WI38 (cell line): ENCODE measurements around the gene CXCL6.

Source experiments
- H3K4me3 ChIP-seq: 2 replicates; pipeline ENCODE4 v1.5.1; 2011; ENCODE audit warnings: low read depth, mild to moderate bottlenecking, control low read depth, low read length
- TF ChIP-seq, protein P1 (sequence below): IDR thresholded peaks from 2 replicates; pipeline ENCODE4 v1.5.1; 2012; ENCODE audit warnings: low read depth, mild to moderate bottlenecking, control low read depth, low read length

Gene CXCL6

GRCh38 chr4:73841243-73841925 is 4.9 kb downstream of the CXCL6 start:
- H3K4me3 ChIP-seq, result no peak overlapping the region
- TF ChIP-seq, protein P1, sequence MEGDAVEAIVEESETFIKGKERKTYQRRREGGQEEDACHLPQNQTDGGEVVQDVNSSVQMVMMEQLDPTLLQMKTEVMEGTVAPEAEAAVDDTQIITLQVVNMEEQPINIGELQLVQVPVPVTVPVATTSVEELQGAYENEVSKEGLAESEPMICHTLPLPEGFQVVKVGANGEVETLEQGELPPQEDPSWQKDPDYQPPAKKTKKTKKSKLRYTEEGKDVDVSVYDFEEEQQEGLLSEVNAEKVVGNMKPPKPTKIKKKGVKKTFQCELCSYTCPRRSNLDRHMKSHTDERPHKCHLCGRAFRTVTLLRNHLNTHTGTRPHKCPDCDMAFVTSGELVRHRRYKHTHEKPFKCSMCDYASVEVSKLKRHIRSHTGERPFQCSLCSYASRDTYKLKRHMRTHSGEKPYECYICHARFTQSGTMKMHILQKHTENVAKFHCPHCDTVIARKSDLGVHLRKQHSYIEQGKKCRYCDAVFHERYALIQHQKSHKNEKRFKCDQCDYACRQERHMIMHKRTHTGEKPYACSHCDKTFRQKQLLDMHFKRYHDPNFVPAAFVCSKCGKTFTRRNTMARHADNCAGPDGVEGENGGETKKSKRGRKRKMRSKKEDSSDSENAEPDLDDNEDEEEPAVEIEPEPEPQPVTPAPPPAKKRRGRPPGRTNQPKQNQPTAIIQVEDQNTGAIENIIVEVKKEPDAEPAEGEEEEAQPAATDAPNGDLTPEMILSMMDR, result no peak

- H3K4me3 ChIP-seq, result no peak overlapping the region
- TF ChIP-seq, protein P1, result no peak
These were observed 6.2 kb downstream of the CXCL6 start for GRCh38 chr4:73842696-73843095.

DNA sequence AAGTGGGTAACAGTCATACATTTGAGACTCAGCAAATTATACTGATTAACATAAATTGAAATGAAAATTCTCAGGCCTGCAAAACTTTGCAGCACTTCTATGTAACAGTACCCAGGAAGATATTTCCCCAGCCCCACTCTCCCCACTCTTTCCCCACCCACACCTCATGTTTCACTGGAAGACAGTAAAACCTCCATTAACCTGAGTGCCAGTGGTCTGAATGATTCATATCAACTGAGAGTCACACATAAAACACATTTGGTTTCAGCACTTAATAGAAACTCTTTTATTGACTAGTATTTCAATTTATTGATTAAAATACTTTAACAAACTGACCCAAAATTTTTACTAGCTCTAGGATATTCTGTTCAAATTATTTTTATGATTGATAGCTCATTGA is 6.9 kb downstream of the CXCL6 start:
- TF ChIP-seq, protein P1, result no peak
- H3K4me3 ChIP-seq, result no peak overlapping the region

GRCh38 chr4:73844345-73844744 is 7.9 kb downstream of the CXCL6 start:
- TF ChIP-seq, protein P1, result no peak
- H3K4me3 ChIP-seq, result no peak overlapping the region

DNA sequence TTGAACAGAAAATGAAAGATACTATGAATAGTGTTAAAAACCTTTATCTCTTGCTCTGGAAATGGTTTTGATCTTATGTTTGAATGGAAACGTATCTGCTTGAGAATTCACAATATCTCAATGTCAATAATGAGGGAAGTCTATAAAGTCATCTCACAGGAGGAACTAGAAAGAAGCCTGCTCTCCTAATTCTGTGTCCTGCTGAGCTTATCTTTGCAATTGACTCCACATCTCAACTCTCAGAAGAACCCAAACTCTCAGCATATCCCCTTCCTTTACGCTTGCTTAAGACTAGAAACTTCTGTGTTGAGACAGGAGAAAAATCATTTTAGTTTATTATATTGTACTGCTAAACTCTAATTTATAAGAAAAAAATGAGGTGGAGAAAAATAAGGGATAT is 8.3 kb downstream of the CXCL6 start:
- no peak overlapping the region for H3K4me3 ChIP-seq
- TF ChIP-seq, protein P1, result no peak

DNA sequence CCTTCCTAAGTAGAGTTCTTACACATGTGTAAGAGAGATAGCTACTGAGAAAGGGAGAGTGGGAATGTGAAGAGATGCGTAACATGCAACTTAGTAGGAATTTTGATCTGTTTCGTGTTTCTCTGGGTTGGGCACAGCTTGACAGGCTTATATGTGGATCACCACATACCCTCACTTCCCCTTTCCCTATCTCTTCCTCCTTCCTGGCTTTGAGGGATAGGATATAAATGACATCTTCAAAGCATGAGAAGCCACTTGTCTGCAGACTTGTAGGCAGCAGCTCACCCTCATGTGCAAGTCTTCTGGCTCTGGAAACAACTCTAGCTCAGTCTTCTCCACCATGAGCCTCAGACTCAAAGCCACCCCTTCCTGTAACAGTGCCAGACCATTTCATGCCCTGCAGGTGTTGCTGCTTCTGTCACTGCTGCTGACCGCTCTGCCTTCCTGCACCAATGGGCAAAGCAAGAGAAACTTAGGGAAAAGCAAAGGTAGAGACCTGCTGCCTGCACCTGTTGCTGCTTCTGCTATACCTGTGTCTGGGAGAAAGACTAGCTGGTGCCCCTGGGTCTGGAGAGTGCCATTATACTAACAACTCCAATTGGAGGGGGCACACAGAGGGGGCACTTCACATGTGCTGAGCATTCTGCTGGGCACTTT is 11.2 kb downstream of the CXCL6 start:
- no peak overlapping the region for H3K4me3 ChIP-seq
- TF ChIP-seq, protein P1, result no peak

- TF ChIP-seq, protein P1, result no peak
- H3K4me3 ChIP-seq, result no peak overlapping the region
These were observed 11.8 kb downstream of the CXCL6 start for GRCh38 chr4:73848183-73848777.
